SK-N-SH (cell line): Measurements from ENCODE around the gene OSBP2. TPM values are rescaled to one million over a fixed set of nuclear protein-coding genes. Genes with fewer than 3 reads are reported as not detected.

Experiments
- CTCF ChIA-PET: fragments of 300-600, 350-600 bp; formaldehyde crosslinking; extraction: SDS; loops from one replicate; lab custom pipeline; 2021; lab: Yijun Ruan, JAX
- POLR2A ChIA-PET: fragments of 350-600 bp; sonication (Branson Sonifier 250); formaldehyde crosslinking; extraction: SDS; loops from one replicate; lab custom pipeline; 2020; ENCODE audit warnings: antibody characterized with exemption, inconsistent platforms; lab: Yijun Ruan, JAX
- DNase-seq: peaks from one replicate; pipeline ENCODE4 v3.0.0; 2012
- H2AFZ ChIP-seq: fragments of 200-600 bp; sonication (generic); 2 replicates; pipeline ENCODE4 v1.8.1; 2016; ENCODE audit warnings: antibody characterized with exemption, mild to moderate bottlenecking, low read depth
- H3F3A ChIP-seq: fragments of 200-600 bp; sonication (generic); replicated peaks from 2 replicates; pipeline ENCODE3; 2016; ENCODE audit warnings: antibody characterized with exemption, mild to moderate bottlenecking; ENCODE audit not compliant: insufficient read depth
- H3K27ac ChIP-seq, 2 experiments: fragments of 200-500 bp in 1 of 2; fragments of 200-600 bp in 1 of 2; sonication (Bioruptor generic) in 1 of 2; sonication (generic), shearing (Covaris generic) in 1 of 2; 2 replicates each; pipeline versions ENCODE4 v1.5.1 to v1.6.1; 2014 to 2016; ENCODE audit warnings: low read depth in 2 of 2, inconsistent platforms in 1 of 2, low read length in 1 of 2, mild to moderate bottlenecking in 1 of 2, mixed read lengths in 1 of 2
- H3K27me3 ChIP-seq: fragments of 200-600 bp; sonication (generic), shearing (Covaris generic); 2 replicates; pipeline ENCODE4 v1.6.1; 2016; ENCODE audit warnings: mixed run types; ENCODE audit not compliant: insufficient read depth
- H3K36me3 ChIP-seq, 2 experiments: fragments of 200-500 bp in 1 of 2; fragments of 200-600 bp in 1 of 2; sonication (Bioruptor generic) in 1 of 2; sonication (generic) in 1 of 2; replicated peaks in 1 of 2; 2 replicates each; pipeline versions ENCODE3 to v1.5.1; 2014 to 2016; ENCODE audit warnings: low read length in 1 of 2, mild to moderate bottlenecking in 1 of 2; ENCODE audit not compliant: insufficient read depth in 2 of 2, control insufficient read depth in 1 of 2
- H3K4me1 ChIP-seq, 2 experiments: fragments of 200-500 bp in 1 of 2; fragments of 200-600 bp in 1 of 2; sonication (Bioruptor generic) in 1 of 2; sonication (generic), shearing (Covaris generic) in 1 of 2; 2 replicates each; pipeline versions ENCODE4 v1.5.1 to v1.6.1; 2014 to 2016; ENCODE audit warnings: low read depth in 1 of 2, low read length in 1 of 2, mixed run types in 1 of 2; ENCODE audit not compliant: insufficient read depth in 2 of 2, control insufficient read depth in 1 of 2
- H3K4me2 ChIP-seq: fragments of 200-600 bp; sonication (generic), shearing (Covaris generic); 2 replicates; pipeline ENCODE4 v1.6.1; 2017; ENCODE audit warnings: mixed run types
- H3K4me3 ChIP-seq, 2 experiments: fragments of 200-500 bp in 1 of 2; fragments of 200-600 bp in 1 of 2; sonication (Bioruptor generic) in 1 of 2; sonication (generic), shearing (Covaris generic) in 1 of 2; 2 replicates each; pipeline versions ENCODE4 v1.5.1 to v1.8.1; 2014 to 2016; ENCODE audit warnings: low read depth in 2 of 2, inconsistent platforms in 1 of 2, low read length in 1 of 2, mild to moderate bottlenecking in 1 of 2, mixed read lengths in 1 of 2, moderate library complexity in 1 of 2
- H3K79me2 ChIP-seq: fragments of 200-600 bp; sonication (generic); 2 replicates; pipeline ENCODE4 v1.8.1; 2017; ENCODE audit warnings: mild to moderate bottlenecking; ENCODE audit not compliant: insufficient read depth
- H3K9ac ChIP-seq: fragments of 200-600 bp; sonication (generic); 2 replicates; pipeline ENCODE4 v1.6.1; 2017; ENCODE audit warnings: mixed run types
- H3K9me2 ChIP-seq: fragments of 200-600 bp; sonication (generic); 2 replicates; pipeline ENCODE4 v1.6.1; 2017; ENCODE audit warnings: mixed run types
- H3K9me3 ChIP-seq: fragments of 200-600 bp; sonication (generic); 2 replicates; pipeline ENCODE4 v1.6.1; 2017; ENCODE audit warnings: mixed run types, mild to moderate bottlenecking, moderate library complexity
- H4K20me1 ChIP-seq: fragments of 200-600 bp; sonication (generic); 2 replicates; pipeline ENCODE4 v1.6.1; 2017; ENCODE audit warnings: mild to moderate bottlenecking, mixed run types; ENCODE audit not compliant: insufficient read depth
- CHD2 ChIP-seq: fragments of 150-350 bp; IDR thresholded peaks from 2 replicates; pipeline ENCODE4 v1.6.1; 2018; ENCODE audit warnings: low read length; ENCODE audit not compliant: partially characterized antibody
- CTCF ChIP-seq: fragments of 200-600 bp; sonication (generic); IDR thresholded peaks from 2 replicates; pipeline ENCODE4 v1.6.1; 2017; ENCODE audit warnings: antibody characterized with exemption, mild to moderate bottlenecking, moderate library complexity
- FOSL2 ChIP-seq: IDR thresholded peaks from 2 replicates; pipeline ENCODE4 v1.4.0; 2012; ENCODE audit warnings: low read depth, mild to moderate bottlenecking, moderate library complexity, borderline replicate concordance
- GABPA ChIP-seq: IDR thresholded peaks from 2 replicates; pipeline ENCODE4 v1.4.0; 2012; ENCODE audit warnings: low read depth, mild to moderate bottlenecking
- IRF3 ChIP-seq: fragments of 150-350 bp; IDR thresholded peaks from 2 replicates; pipeline ENCODE4 v1.6.1; 2016; ENCODE audit warnings: mild to moderate bottlenecking, low read depth, low read length
- MXI1 ChIP-seq: IDR thresholded peaks from 2 replicates; pipeline ENCODE4 v1.6.1; 2012; ENCODE audit warnings: mild to moderate bottlenecking, low read depth, low read length, improper control_type of control experiment
- NRF1 ChIP-seq: IDR thresholded peaks from 2 replicates; pipeline ENCODE4 v1.6.1; 2012; ENCODE audit warnings: low read depth, mild to moderate bottlenecking, low read length
- POLR2AphosphoS5 ChIP-seq: IDR thresholded peaks from 2 replicates; pipeline ENCODE4 v1.6.1; 2012; ENCODE audit warnings: low read depth, low read length
- RAD21 ChIP-seq: IDR thresholded peaks from 2 replicates; pipeline ENCODE4 v1.6.1; 2012; ENCODE audit warnings: mild to moderate bottlenecking, low read length
- RCOR1 ChIP-seq: fragments of 150-350 bp; IDR thresholded peaks from 2 replicates; pipeline ENCODE4 v1.6.1; 2017; ENCODE audit warnings: antibody characterized with exemption, low read length
- REST ChIP-seq: IDR thresholded peaks from 2 replicates; pipeline ENCODE4 v1.6.1; 2012; ENCODE audit warnings: mild to moderate bottlenecking, low read depth, low read length, moderate library complexity
- RXRA ChIP-seq: IDR thresholded peaks from 2 replicates; pipeline ENCODE4 v1.4.0; 2012; ENCODE audit warnings: low read depth, mild to moderate bottlenecking, borderline replicate concordance
- SIN3A ChIP-seq: IDR thresholded peaks from 2 replicates; pipeline ENCODE4 v1.6.1; 2012; ENCODE audit warnings: low read depth, mild to moderate bottlenecking, low read length, moderate library complexity, borderline replicate concordance
- SMC3 ChIP-seq: IDR thresholded peaks from 2 replicates; pipeline ENCODE4 v1.6.1; 2012; ENCODE audit warnings: low read depth, low read length, improper control_type of control experiment
- TAF1 ChIP-seq: IDR thresholded peaks from 2 replicates; pipeline ENCODE4 v1.6.1; 2012; ENCODE audit warnings: low read depth, mild to moderate bottlenecking, low read length, moderate library complexity, borderline replicate concordance
- TCF12 ChIP-seq: IDR thresholded peaks from 2 replicates; pipeline ENCODE4 v1.4.0; 2012
- USF1 ChIP-seq: IDR thresholded peaks from 2 replicates; pipeline ENCODE4 v1.4.0; 2012; ENCODE audit warnings: low read depth, borderline replicate concordance
- WGBS: methylation state at CpG from one replicate; pipeline ENCODE4 v1.1.6; 2017; ENCODE audit warnings: low lambda C conversion rate; 5-methylcytosine and 5-hydroxymethylcytosine counted together
- polyA plus RNA-seq, 3 experiments: library from polyadenylated mRNA; depleted of rRNA; stranded (reverse); fragments of >200 nt; gene quantifications; 2 replicates each; pipeline ENCODE4 v1.2.3, GENCODE V29; 2012

OSBP2 gene
- polyA plus RNA-seq, 1 of the 3 experiments (the other 2 are of a cell fraction): 3.1 TPM

GRCh38 chr22:30667494-30668385 lies 26.9 kb upstream of the OSBP2 start, which contains the start of gene DUSP18 (continued):
- TF ChIP-seq CTCF (peak; percentile 42), TAF1 (peak; percentile 57), GABPA (no peak)

GRCh38 chr22:30668386-30668710 lies 26.3 kb upstream of the OSBP2 start:
- H3K79me2 ChIP-seq: peaks cover 16% of the 10 kb centered on the region; the same call in 1 of the 2 replicates
- peak overlapping the region; percentile 40 to 52; a peak in 3 of 4 replicates for H3K27ac ChIP-seq
- peak overlapping the region; percentile 74 for H3K4me2 ChIP-seq
- no peaks in the 10 kb centered on the region for H3K9me2 ChIP-seq
- H3K4me3 ChIP-seq: peak overlapping the region; percentile 65 to 71
- no peaks in the 10 kb centered on the region for H3F3A ChIP-seq
- peak overlapping the region; percentile 96 for H2AFZ ChIP-seq
- no peaks in the 10 kb centered on the region for H3K36me3 ChIP-seq
- DNase-seq: no peak
- TF ChIP-seq TCF12 (no peak), FOSL2 (no peak), CHD2 (no peak), RAD21 (no peak), SMC3 (no peak), USF1 (no peak), MXI1 (no peak), SIN3A (no peak)
- no peaks in the 10 kb centered on the region for H3K9me3 ChIP-seq
- no peaks in the 10 kb centered on the region for H3K27me3 ChIP-seq
- CTCF ChIA-PET: interaction anchor here (1.1 to 2.6 kb wide), 7 partner anchors 11 to 87 kb away, joined by 3 to 13 read pairs (median 5); partner anchors contain the start of gene OSBP2
- POLR2A ChIA-PET: interaction anchor here (0.5 kb wide), 1 partner anchor 70 kb away, joined by 3 read pairs; no protein-coding TSS in a partner anchor
- no peaks in the 10 kb centered on the region for H4K20me1 ChIP-seq
- H3K4me1 ChIP-seq: peaks cover 0 to 12% of the 10 kb centered on the region in 2 experiments; a peak in 2 of 4 replicates
- 60% methylated on average over 8 of the region's 10 CpGs for WGBS
- H3K9ac ChIP-seq: peak overlapping the region; percentile 70

GRCh38 chr22:30671071-30671470 lies 23.6 kb upstream of the OSBP2 start:
- H3K4me3 ChIP-seq: no peak overlapping the region
- peaks cover 0 to 28% of the 10 kb centered on the region in 2 experiments; a peak in 2 of 4 replicates for H3K4me1 ChIP-seq
- no peaks in the 10 kb centered on the region for H3F3A ChIP-seq
- CTCF ChIA-PET: interaction anchor here (1.6 kb wide), 1 partner anchor 10 kb away, joined by 4 read pairs; no protein-coding TSS in a partner anchor
- 56% methylated on average over 3 of the region's 3 CpGs for WGBS
- DNase-seq: no peak
- H3K9me3 ChIP-seq: no peaks in the 10 kb centered on the region
- H3K27me3 ChIP-seq: no peaks in the 10 kb centered on the region
- H3K36me3 ChIP-seq: no peaks in the 10 kb centered on the region
- no peak overlapping the region for H3K4me2 ChIP-seq
- no peak overlapping the region for H3K9ac ChIP-seq
- no peaks in the 10 kb centered on the region for H3K9me2 ChIP-seq
- no peaks in the 10 kb centered on the region for H4K20me1 ChIP-seq
- H3K79me2 ChIP-seq: peaks cover 15% of the 10 kb centered on the region; the same call in 1 of the 2 replicates
- H2AFZ ChIP-seq: no peak overlapping the region
- POLR2A ChIA-PET: no interaction called here
- H3K27ac ChIP-seq: no peak overlapping the region
- TF ChIP-seq IRF3 (no peak), CHD2 (no peak), REST (no peak), RCOR1 (no peak), RXRA (no peak), NRF1 (no peak), RAD21 (no peak), SMC3 (no peak), POLR2AphosphoS5 (no peak)
